ENCODE measurements around the gene MAPK8IP3.

The MAPK8IP3 gene

GRCh38 chr16:1705688-1706385 is at the start of gene MAPK8IP3:
MAPK8IP3 (plus strand) TSS chr16:1706195; CDS start chr16:1706340, 145 bp downstream.
- no peak for DNase-seq (ENCODE audit: low read depth)
- peak; percentile 100 for TF ChIP-seq CTCF (IDR thresholded peaks at IDR 0.05; ENCODE audit: control insufficient read depth, extremely low read depth, insufficient read depth)
- peak within 1 kb of the TSS; percentile 95 for H3K4me3 ChIP-seq (ENCODE audit: low read depth, low read length)

- H3K4me3 ChIP-seq (ENCODE audit: low read depth, low read length): no peak overlapping the region
- DNase-seq (ENCODE audit: low read depth): no peak
- no peak for TF ChIP-seq CTCF (IDR thresholded peaks at IDR 0.05; ENCODE audit: control insufficient read depth, extremely low read depth, insufficient read depth)
These were observed 49.0 kb upstream of the MAPK8IP3 start for GRCh38 chr16:1656808-1657617.

GRCh38 chr16:1657841-1658240 is 48.2 kb upstream of the MAPK8IP3 start:
- H3K4me3 ChIP-seq (ENCODE audit: low read depth, low read length): no peak overlapping the region
- DNase-seq (ENCODE audit: low read depth): no peak
- TF ChIP-seq CTCF (IDR thresholded peaks at IDR 0.05; ENCODE audit: control insufficient read depth, extremely low read depth, insufficient read depth): no peak

- no peak for TF ChIP-seq CTCF (IDR thresholded peaks at IDR 0.05; ENCODE audit: control insufficient read depth, extremely low read depth, insufficient read depth)
- no peak for DNase-seq (ENCODE audit: low read depth)
- H3K4me3 ChIP-seq (ENCODE audit: low read depth, low read length): no peak overlapping the region
These were observed 47.0 kb upstream of the MAPK8IP3 start for GRCh38 chr16:1659031-1659430.

GRCh38 chr16:1661826-1662225 is 44.2 kb upstream of the MAPK8IP3 start:
- no peak overlapping the region for H3K4me3 ChIP-seq (ENCODE audit: low read depth, low read length)
- DNase-seq (ENCODE audit: low read depth): no peak
- TF ChIP-seq CTCF (IDR thresholded peaks at IDR 0.05; ENCODE audit: control insufficient read depth, extremely low read depth, insufficient read depth): no peak

GRCh38 chr16:1662543-1662942 is 43.5 kb upstream of the MAPK8IP3 start:
- no peak overlapping the region for H3K4me3 ChIP-seq (ENCODE audit: low read depth, low read length)
- no peak for DNase-seq (ENCODE audit: low read depth)
- no peak for TF ChIP-seq CTCF (IDR thresholded peaks at IDR 0.05; ENCODE audit: control insufficient read depth, extremely low read depth, insufficient read depth)

Data from LNCaP clone FGC (cell line).